ENCODE results near the gene PIP4K2A.

PIP4K2A gene

DNA sequence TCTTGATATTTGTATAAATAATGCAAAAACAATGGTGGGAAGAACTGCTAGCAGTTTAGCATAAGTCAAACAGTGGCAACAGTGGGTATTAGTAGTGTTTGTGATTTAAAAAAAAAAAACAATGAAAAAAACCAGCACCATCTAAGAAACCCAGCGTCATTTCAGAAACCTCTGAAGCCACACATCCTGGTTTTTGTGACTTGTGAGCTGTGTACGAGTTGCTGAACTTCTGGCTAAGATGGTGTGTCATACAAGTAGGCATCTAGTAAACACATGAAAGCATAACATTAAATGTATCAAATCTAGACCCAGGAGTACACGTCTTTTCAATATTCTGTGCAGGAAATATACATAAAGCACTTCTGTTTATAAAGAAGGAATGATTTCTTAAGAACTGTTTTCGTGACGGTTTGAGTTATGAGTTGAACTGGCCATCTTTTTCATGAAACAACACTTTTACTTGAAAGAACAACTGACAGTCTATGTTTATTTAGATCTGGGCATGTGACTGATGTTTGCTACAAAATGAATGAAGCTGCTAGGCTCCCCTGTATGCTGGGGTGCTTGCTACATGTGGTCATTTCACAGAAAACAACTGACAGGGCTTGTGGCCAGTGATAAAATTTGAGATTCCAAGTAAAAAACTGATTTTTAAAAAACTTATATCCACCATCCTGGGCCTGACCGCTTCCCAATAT lies 143.5 kb downstream of the PIP4K2A start:
- FAIRE-seq: no peak
- no peak for DNase-seq (ENCODE audit: insufficient read length, low spot score)
- TF ChIP-seq POLR2A (IDR thresholded peaks at IDR 0.05; ENCODE audit: low read depth, low read length): no peak

DNA sequence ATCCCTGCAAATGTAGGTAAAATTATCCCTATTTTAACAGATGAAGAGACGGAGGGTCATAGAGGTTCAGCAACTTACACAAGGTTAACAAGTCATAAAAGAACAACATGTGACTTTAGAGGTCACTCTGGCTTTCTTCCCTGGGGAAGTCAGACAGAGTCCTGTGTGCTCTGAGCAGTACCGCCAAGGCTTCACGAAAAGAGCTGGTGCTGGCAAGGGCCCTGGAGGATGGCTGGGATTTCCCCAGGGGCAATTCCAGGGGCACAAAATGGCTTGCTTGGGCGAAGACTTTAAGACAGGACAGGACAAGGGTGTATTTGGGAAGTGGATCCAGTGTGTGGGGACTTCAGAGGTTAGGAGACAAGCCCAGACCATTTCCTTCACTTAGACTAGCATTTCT lies 144.1 kb downstream of the PIP4K2A start:
- FAIRE-seq: no peak
- TF ChIP-seq POLR2A (IDR thresholded peaks at IDR 0.05; ENCODE audit: low read depth, low read length): no peak

DNA sequence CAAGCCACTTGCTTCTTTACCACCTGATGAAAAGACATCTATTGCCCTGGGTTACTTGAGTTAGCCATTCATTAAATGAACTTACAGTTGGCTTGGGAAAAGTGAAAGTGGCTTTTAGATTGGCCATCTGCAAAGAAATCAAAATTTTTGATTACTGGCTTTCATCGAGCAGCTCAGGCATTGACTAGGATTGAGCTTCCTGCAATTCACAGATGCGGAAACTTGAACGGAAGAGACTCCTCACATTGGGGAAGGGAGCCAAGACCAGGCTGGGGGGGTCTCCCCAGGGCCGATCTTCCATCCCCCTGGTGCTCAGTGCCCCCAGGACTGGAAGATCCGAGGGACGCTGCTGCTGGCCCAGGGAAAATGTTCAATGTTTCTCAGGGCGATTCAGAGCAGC lies 145.4 kb downstream of the PIP4K2A start:
- no peak for TF ChIP-seq POLR2A (IDR thresholded peaks at IDR 0.05; ENCODE audit: low read depth, low read length)
- FAIRE-seq (no peak), DNase-seq (ENCODE audit: insufficient read length, low spot score) (no peak)

More for the DNA sequence above, 144.1 kb downstream of the PIP4K2A start:
- DNase-seq (ENCODE audit: insufficient read length, low spot score): no peak

GRCh38 chr10:22564060-22564459 lies 150.3 kb downstream of the PIP4K2A start:
- no peak for FAIRE-seq
- TF ChIP-seq POLR2A (IDR thresholded peaks at IDR 0.05; ENCODE audit: low read depth, low read length): no peak
- DNase-seq (ENCODE audit: insufficient read length, low spot score): no peak

GRCh38 chr10:22561909-22562308 lies 152.5 kb downstream of the PIP4K2A start:
- DNase-seq (ENCODE audit: insufficient read length, low spot score): no peak
- no peak for TF ChIP-seq POLR2A (IDR thresholded peaks at IDR 0.05; ENCODE audit: low read depth, low read length)
- FAIRE-seq: no peak

- DNase-seq (ENCODE audit: insufficient read length, low spot score): no peak
- no peak for TF ChIP-seq POLR2A (IDR thresholded peaks at IDR 0.05; ENCODE audit: low read depth, low read length)
- FAIRE-seq: no peak
Observed at GRCh38 chr10:22560913-22561239, 153.5 kb downstream of the PIP4K2A start.

GRCh38 chr10:22560096-22560912 lies 154.1 kb downstream of the PIP4K2A start:
- no peak for DNase-seq (ENCODE audit: insufficient read length, low spot score)
- FAIRE-seq: no peak
- no peak for TF ChIP-seq POLR2A (IDR thresholded peaks at IDR 0.05; ENCODE audit: low read depth, low read length)

- no peak for DNase-seq (ENCODE audit: insufficient read length, low spot score)
- no peak for TF ChIP-seq POLR2A (IDR thresholded peaks at IDR 0.05; ENCODE audit: low read depth, low read length)
- FAIRE-seq: no peak
Observed at GRCh38 chr10:22557321-22557720, 157.1 kb downstream of the PIP4K2A start.

GRCh38 chr10:22556774-22557173 lies 157.6 kb downstream of the PIP4K2A start:
- TF ChIP-seq POLR2A (IDR thresholded peaks at IDR 0.05; ENCODE audit: low read depth, low read length): no peak
- FAIRE-seq: no peak
- DNase-seq (ENCODE audit: insufficient read length, low spot score): no peak

DNA sequence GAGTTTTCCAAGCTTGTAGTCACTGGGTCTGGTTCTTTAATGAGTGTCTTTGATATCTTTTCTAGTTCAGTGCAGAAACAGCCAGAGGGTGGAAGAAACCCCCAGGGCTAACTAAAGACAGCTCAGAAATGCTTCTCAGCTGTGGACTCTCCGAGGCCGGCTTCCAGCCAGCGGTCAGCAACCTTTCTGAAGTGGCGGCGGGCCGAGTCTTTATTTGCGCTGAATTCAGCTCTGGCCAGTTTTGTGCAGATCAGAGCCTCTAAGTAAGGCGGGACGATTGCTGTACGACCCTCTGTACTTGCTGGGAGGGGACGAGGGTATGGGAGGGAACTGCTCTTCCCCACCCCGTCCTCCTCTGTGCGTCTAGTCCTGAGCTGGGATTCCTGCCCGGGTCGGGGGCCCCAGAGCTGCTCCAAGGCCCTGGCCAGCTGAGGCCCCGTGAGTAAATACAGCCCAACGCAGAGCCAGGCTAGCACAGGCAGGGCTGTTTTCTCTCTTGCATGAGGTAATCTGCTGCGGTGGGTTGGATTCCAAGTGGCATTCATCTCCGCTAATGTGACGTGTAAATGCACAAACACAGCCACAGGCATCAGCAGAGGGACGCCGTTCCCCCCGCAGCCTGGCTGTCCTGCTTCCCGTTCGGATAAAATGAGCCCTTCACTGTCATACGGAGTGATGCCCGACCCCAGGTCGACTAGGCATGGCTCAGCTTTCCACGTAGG lies 159.8 kb downstream of the PIP4K2A start:
- TF ChIP-seq POLR2A (IDR thresholded peaks at IDR 0.05; ENCODE audit: low read depth, low read length): no peak
- DNase-seq (ENCODE audit: insufficient read length, low spot score): no peak
- FAIRE-seq: no peak

- no peak for TF ChIP-seq POLR2A (IDR thresholded peaks at IDR 0.05; ENCODE audit: low read depth, low read length)
- FAIRE-seq: peak; percentile 30
- no peak for DNase-seq (ENCODE audit: insufficient read length, low spot score)
Observed at GRCh38 chr10:22553452-22553995, 160.9 kb downstream of the PIP4K2A start.

DNA sequence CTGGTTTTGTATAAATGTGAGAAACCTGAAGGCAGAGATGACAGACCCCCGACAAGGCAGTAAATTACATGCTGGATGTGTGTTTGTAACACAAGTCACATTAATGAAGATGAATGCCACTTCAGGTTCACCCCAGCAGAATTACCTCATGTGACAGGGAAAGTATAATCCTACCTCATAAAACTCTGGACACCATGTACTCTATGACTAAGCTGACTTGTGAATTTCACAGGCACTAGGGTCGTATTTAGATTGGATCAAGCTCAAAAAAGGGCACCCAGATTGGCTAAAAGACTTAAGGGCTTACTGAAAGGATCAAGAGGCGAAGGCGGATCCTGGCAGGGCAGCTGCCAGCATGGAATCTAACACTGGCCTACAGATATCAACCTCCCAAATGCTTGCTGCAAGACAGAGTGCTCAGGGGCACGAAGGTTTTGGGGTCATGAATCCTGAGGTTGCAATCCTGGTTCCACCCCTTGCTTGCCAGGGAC lies 161.4 kb downstream of the PIP4K2A start:
- DNase-seq (ENCODE audit: insufficient read length, low spot score) (peak; percentile 11), FAIRE-seq (peak; percentile 70)
- TF ChIP-seq POLR2A (IDR thresholded peaks at IDR 0.05; ENCODE audit: low read depth, low read length): no peak

DNA sequence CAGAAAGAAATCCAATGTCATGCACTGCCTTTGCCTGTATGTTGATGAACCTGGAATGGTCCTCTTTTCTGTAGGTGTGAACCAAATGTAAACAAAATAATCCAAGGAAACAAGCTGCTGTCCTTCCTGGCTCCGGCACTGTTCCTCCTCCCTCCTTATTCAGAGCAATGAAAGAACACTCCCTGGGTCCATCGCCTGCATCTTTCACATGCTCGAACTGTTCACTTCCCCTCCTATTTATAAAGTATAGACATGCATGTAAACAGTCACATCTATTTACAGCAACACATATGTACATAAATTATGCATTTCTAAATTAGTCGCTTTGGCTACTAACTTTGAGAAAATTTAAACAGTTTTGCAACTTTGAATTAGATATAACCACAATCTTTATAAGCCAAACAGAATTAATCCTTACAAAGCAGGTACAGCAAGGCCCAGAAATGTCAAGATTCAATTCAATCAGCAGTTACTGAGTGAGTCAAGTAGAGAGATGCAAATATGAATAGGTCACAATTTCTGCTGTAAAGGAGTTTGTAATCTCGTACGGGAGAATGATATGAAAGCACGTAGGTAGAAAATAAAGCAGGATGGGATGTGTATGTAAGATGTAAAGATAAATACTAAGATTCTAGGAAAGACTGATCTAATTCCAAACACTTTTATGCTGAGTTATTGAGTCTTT lies 162.6 kb downstream of the PIP4K2A start:
- no peak for TF ChIP-seq POLR2A (IDR thresholded peaks at IDR 0.05; ENCODE audit: low read depth, low read length)
- FAIRE-seq: no peak
- DNase-seq (ENCODE audit: insufficient read length, low spot score): no peak
